Spinal cord (tissue), 10 donors: Measurements from ENCODE around the gene BRME1. TPM values are rescaled to one million over a fixed set of nuclear protein-coding genes. Genes with fewer than 3 reads are reported as not detected.

Source experiments
- DNase-seq, 6 donors: peaks; one replicate each; pipeline versions ENCODE4 v3.0.0 to v3.0.0-alpha.2; 2013 to 2015; ENCODE audit warnings: low spot score in 6 of 6, low read depth in 4 of 6
- H3K27ac ChIP-seq: one replicate; pipeline ENCODE4 v1.5.1; 2013; ENCODE audit warnings: low read depth, low read length, control low read depth
- H3K27me3 ChIP-seq: one replicate; pipeline ENCODE4 v1.6.1; 2013; ENCODE audit warnings: low read length; ENCODE audit not compliant: control insufficient read depth, insufficient read depth
- H3K36me3 ChIP-seq: one replicate; pipeline ENCODE4 v1.6.1; 2013; ENCODE audit warnings: low read length; ENCODE audit not compliant: control insufficient read depth, insufficient read depth
- H3K4me1 ChIP-seq: one replicate; pipeline ENCODE4 v1.6.1; 2013; ENCODE audit warnings: low read length; ENCODE audit not compliant: control insufficient read depth, insufficient read depth
- H3K4me3 ChIP-seq: one replicate; pipeline ENCODE4 v1.5.1; 2013; ENCODE audit warnings: low read depth, low read length, control low read depth
- H3K9me3 ChIP-seq: one replicate; pipeline ENCODE4 v1.6.1; 2013; ENCODE audit warnings: low read length; ENCODE audit not compliant: control insufficient read depth, insufficient read depth
- WGBS: methylation state at CpG from one replicate; pipeline ENCODE4 v1.1.5; 2013; ENCODE audit warnings: missing lambda C conversion rate; ENCODE audit not compliant: insufficient coverage; 5-methylcytosine and 5-hydroxymethylcytosine counted together
- polyA plus RNA-seq, 2 donors: library from polyadenylated mRNA; unstranded; fragments of 120-200 nt; gene quantifications; one replicate each; pipeline ENCODE4 v1.2.1, GENCODE V29; 2013; ENCODE audit not compliant: insufficient read length in 2 of 2
- total RNA-seq, 2 donors: library from RNA; depleted of rRNA in 1 of 2; stranded (reverse); fragments of 120-200 nt in 1 of 2; fragments of >200 nt in 1 of 2; gene quantifications; one replicate each; pipeline versions ENCODE4 v1.2.3 to v1.2.4, GENCODE V29; 2013 to 2014
- donor health status: healthy.

The BRME1 gene
- total and polyA plus RNA-seq, 4 donors = 3.3 to 15.5 (median 11.0) TPM

DNA sequence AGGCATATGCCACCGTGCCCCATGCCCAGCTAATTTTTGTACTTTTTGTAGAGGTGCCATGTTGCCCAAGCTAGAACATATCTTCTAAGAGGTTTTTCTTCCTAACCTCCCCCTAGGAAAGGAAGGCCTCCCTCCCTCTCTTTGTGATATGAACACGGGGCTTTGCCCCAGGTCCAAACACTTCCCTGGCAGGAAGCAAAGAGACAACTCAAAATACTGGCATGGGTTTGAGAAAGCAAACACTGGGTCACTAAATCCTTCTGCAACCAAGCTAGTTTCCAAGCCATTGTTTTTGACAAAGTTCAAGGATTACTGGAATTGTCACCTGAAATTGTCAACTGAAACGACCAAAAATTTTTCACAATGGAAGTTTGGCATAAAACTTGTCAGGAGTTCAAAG lies 8.9 kb upstream of the BRME1 start:
- Histone ChIP-seq H3K9me3 (no peaks in the 10 kb centered on the region), H3K4me3 (no peak overlapping the region), H3K4me1 (peaks cover 3% of the 10 kb centered on the region), H3K36me3 (peaks cover 85% of the 10 kb centered on the region), H3K27me3 (no peaks in the 10 kb centered on the region), H3K27ac (no peak overlapping the region)
- 83% methylated on average over 1 of the region's 3 CpGs for WGBS
- no peak for DNase-seq

GRCh38 chr19:13913352-13913751 lies 7.4 kb upstream of the BRME1 start:
- DNase-seq = no peak
- peaks cover 81% of the 10 kb centered on the region for H3K36me3 ChIP-seq

DNA sequence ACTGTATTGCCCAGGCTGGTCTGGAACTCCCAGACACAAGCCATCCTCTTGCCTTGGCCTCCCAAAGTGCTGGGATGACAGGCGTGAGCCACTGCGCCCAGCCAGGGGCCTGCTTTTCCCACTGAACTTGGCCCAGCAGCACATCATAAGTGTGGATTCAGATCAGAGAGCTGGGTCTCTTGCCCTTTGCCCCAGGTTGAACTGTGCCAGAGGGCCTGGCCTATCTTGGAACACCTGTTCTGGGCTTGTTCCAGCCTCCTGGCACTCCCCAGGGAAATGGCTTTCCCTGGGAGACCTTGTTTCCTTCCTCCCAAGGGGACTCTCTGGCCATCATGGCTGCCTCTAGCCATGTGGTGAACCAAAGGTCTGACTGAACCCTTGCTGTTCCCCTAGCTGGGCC lies 3.5 kb upstream of the BRME1 start:
- Histone ChIP-seq H3K9me3 (no peaks in the 10 kb centered on the region), H3K36me3 (peaks cover 57% of the 10 kb centered on the region), H3K27me3 (no peaks in the 10 kb centered on the region), H3K4me1 (peaks cover 18% of the 10 kb centered on the region), H3K27ac (no peak overlapping the region), H3K4me3 (no peak overlapping the region)
- 90% methylated on average over 2 of the region's 2 CpGs for WGBS
- DNase-seq = no peak

More at GRCh38 chr19:13913352-13913751, 7.4 kb upstream of the BRME1 start:
- Histone ChIP-seq H3K4me3 (no peak overlapping the region), H3K27ac (no peak overlapping the region), H3K27me3 (no peaks in the 10 kb centered on the region), H3K4me1 (peaks cover 3% of the 10 kb centered on the region), H3K9me3 (no peaks in the 10 kb centered on the region)
- WGBS = 98% methylated on average over 16 of the region's 17 CpGs

DNA sequence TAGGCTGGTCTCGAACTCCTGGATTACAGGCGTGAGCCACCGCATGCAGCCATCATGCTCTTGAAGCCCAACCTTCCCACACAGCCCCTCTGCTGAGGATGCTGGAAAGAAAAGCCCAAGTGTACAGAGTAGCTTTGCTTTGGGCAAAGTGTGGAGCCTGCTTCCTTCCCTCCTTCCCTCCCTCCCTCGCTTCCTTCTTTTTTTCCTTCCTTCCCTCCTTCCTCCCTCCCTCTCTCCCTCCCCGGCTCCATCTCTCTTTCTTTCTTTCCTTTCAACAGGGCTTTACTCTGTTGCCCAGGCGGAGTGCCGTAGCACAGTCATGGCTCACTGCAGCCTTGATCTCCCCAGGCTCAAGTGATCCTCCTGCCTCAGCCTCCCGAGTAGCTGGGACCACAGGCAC lies 2.8 kb upstream of the BRME1 start:
- Histone ChIP-seq H3K36me3 (peaks cover 50% of the 10 kb centered on the region), H3K9me3 (no peaks in the 10 kb centered on the region), H3K4me3 (no peak overlapping the region), H3K4me1 (peaks cover 18% of the 10 kb centered on the region), H3K27me3 (no peaks in the 10 kb centered on the region), H3K27ac (no peak overlapping the region)
- DNase-seq = no peak
- WGBS = 88% methylated on average over 5 of the region's 8 CpGs

GRCh38 chr19:13906910-13907309 lies 993 bp upstream of the BRME1 start:
- Histone ChIP-seq H3K27ac (no peak overlapping the region), H3K36me3 (peaks cover 32% of the 10 kb centered on the region), H3K4me3 (peak overlapping the region; percentile 65), H3K9me3 (no peaks in the 10 kb centered on the region), H3K4me1 (peaks cover 18% of the 10 kb centered on the region), H3K27me3 (no peaks in the 10 kb centered on the region)
- 93% methylated on average over 4 of the region's 5 CpGs for WGBS
- no peak for DNase-seq

DNA sequence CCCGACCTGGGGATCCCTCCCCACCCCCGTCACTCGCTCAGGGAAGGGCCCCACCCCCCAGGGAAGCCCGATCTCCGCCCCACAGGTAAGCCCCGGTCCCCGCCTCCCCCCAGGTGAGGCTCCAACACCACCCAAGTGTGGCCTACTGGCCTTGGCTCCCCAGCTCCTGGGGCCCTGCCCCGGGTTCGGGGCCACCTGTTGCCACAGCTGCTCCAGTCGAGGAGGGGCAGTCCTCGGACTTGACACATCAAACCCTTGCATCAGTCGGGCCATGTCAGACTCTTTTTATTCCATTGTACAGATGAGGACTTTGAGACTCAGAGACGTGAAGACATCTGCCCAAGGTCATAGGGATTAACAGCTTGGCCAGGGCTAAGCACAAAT lies 596 bp upstream of the BRME1 start:
- H3K9me3 ChIP-seq = no peaks in the 10 kb centered on the region
- H3K4me3 ChIP-seq = peak overlapping the region; percentile 65
- DNase-seq = peak in 1 of 6 donors; percentile 14
- H3K4me1 ChIP-seq = peaks cover 18% of the 10 kb centered on the region
- 5% methylated on average over 11 of the region's 13 CpGs for WGBS
- H3K27me3 ChIP-seq = no peaks in the 10 kb centered on the region
- peaks cover 29% of the 10 kb centered on the region for H3K36me3 ChIP-seq
- H3K27ac ChIP-seq = no peak overlapping the region

DNA sequence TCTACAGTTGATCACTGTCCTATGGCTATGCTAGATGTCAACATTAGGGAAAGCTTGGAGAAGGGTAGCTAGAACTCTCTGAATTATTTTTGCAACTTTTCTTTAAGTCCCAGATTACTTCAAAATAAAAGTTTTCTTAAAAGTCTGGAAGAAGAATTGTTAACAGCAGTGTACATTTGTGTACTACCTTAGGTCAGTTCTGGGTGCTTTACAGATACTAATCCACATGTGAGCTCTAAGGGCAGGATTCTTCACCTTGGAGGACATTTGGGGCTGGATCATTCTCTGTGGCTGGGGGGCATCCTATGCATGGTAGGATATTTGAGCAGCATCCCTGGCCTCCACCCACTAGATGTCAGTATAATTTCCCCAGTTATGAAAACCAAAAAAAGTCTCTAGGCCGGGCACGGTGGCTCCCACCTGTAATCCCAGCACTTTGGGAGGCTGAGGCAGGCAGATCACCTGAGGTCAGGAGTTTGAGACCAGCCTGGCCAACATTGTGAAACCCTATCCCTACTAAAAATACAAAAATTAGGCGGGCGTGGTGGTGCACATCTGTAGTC lies 2.8 kb downstream of the BRME1 start:
- Histone ChIP-seq H3K4me1 (peaks cover 18% of the 10 kb centered on the region), H3K27me3 (no peaks in the 10 kb centered on the region), H3K36me3 (peaks cover 2% of the 10 kb centered on the region), H3K27ac (no peak overlapping the region), H3K4me3 (no peak overlapping the region), H3K9me3 (no peaks in the 10 kb centered on the region)
- no peak for DNase-seq
- WGBS = 76% methylated on average over 4 of the region's 4 CpGs

DNA sequence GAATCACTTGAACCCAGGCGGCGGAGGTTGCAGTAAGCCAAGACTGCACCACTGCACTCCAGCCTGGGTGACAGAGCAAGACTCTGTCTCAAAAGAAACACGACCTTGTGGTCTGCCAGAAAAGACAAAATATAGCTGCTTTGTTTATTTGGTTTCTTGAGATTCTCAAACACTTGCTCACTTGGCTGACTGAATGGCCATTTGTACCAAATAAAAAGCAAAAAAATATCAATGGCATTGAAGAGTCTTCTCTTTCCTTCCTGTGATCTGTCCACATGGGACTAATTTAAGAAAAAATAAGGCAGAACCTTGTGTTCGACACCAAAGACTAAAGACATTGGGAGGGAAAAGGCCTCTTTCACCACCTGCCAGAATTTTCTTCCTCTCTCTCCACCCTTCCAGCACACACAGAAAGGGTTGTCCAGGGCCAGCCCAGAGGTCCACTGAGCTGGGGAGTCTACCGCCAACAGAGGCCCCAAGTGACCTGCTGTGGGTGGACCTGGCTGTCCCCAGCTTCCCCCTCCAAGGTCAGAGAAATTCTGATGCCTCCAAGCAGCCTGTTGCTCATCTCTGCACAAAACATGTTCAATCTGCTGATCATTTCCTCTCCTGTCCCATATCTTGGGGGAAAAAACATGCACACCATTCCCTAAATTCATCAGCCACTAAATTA lies 5.9 kb downstream of the BRME1 start:
- Histone ChIP-seq H3K9me3 (no peaks in the 10 kb centered on the region), H3K27ac (peak overlapping the region; percentile 6), H3K27me3 (no peaks in the 10 kb centered on the region), H3K36me3 (peaks cover 2% of the 10 kb centered on the region), H3K4me1 (peaks cover under 1% of the 10 kb centered on the region), H3K4me3 (no peak overlapping the region)
- no peak for DNase-seq
- WGBS = 68% methylated on average over 5 of the region's 5 CpGs

- Histone ChIP-seq H3K27me3 (no peaks in the 10 kb centered on the region), H3K36me3 (peaks cover 2% of the 10 kb centered on the region), H3K4me3 (no peak overlapping the region), H3K9me3 (no peaks in the 10 kb centered on the region), H3K4me1 (no peaks in the 10 kb centered on the region), H3K27ac (no peak overlapping the region)
- 72% methylated on average over 6 of the region's 10 CpGs for WGBS
- no peak for DNase-seq
Measured at GRCh38 chr19:13899393-13899792, 6.5 kb downstream of the BRME1 start.

GRCh38 chr19:13896227-13896626 lies 9.7 kb downstream of the BRME1 start:
- H3K4me1 ChIP-seq = no peaks in the 10 kb centered on the region
- H3K4me3 ChIP-seq = no peak overlapping the region
- H3K27me3 ChIP-seq = no peaks in the 10 kb centered on the region
- no peaks in the 10 kb centered on the region for H3K9me3 ChIP-seq
- H3K27ac ChIP-seq = no peak overlapping the region
- DNase-seq = no peak
- no CpG with 5 or more reads among the region's 2 CpGs for WGBS
- peaks cover 12% of the 10 kb centered on the region for H3K36me3 ChIP-seq
